Panc1 (cell line): ENCODE data around the gene NIPAL1.
"Not testable (repeated sequence)": the region's sequence is repeated elsewhere in the genome, so short reads cannot be mapped to it uniquely, and the experiment has no call there.

Experiments used
- REST ChIP-seq, 2 experiments: IDR thresholded peaks; 2 replicates each; pipeline ENCODE4 v1.6.1; 2011 to 2012; ENCODE audit warnings: low read depth in 2 of 2, control low read depth in 1 of 2, low read length in 1 of 2, mild to moderate bottlenecking in 1 of 2, moderate library complexity in 1 of 2; ENCODE audit not compliant: insufficient read depth in 1 of 2
- TF ChIP-seq, protein P1 (sequence below): fragments of 450-650 bp; IDR thresholded peaks from 2 replicates; pipeline ENCODE4 v1.5.1; 2017; ENCODE audit warnings: mild to moderate bottlenecking

- TF ChIP-seq, protein P1, sequence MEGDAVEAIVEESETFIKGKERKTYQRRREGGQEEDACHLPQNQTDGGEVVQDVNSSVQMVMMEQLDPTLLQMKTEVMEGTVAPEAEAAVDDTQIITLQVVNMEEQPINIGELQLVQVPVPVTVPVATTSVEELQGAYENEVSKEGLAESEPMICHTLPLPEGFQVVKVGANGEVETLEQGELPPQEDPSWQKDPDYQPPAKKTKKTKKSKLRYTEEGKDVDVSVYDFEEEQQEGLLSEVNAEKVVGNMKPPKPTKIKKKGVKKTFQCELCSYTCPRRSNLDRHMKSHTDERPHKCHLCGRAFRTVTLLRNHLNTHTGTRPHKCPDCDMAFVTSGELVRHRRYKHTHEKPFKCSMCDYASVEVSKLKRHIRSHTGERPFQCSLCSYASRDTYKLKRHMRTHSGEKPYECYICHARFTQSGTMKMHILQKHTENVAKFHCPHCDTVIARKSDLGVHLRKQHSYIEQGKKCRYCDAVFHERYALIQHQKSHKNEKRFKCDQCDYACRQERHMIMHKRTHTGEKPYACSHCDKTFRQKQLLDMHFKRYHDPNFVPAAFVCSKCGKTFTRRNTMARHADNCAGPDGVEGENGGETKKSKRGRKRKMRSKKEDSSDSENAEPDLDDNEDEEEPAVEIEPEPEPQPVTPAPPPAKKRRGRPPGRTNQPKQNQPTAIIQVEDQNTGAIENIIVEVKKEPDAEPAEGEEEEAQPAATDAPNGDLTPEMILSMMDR: not testable (repeated sequence)
- TF ChIP-seq REST (IDR thresholded peaks at IDR 0.05; ENCODE audit: insufficient read depth in 1 of 2, low read depth in 2 of 2, low read length in 1 of 2): not testable (repeated sequence)
Observed at GRCh38 chr4:48010906-48011305, 5.7 kb upstream of the NIPAL1 start.
